IPS-11a (cell line): Measurements from ENCODE around the gene POU2F1.
"Not testable (repeated sequence)": the region's sequence is repeated elsewhere in the genome, so short reads cannot be mapped to it uniquely, and the experiment has no call there.

Source experiments
- H3K4me3 ChIP-seq: one replicate; pipeline ENCODE4 v1.5.1; 2013; ENCODE audit warnings: low read depth, low read length, control low read depth

Gene POU2F1

GRCh38 chr1:167229719-167230385 lies 9.2 kb downstream of the POU2F1 start:
- no peak overlapping the region for H3K4me3 ChIP-seq

DNA sequence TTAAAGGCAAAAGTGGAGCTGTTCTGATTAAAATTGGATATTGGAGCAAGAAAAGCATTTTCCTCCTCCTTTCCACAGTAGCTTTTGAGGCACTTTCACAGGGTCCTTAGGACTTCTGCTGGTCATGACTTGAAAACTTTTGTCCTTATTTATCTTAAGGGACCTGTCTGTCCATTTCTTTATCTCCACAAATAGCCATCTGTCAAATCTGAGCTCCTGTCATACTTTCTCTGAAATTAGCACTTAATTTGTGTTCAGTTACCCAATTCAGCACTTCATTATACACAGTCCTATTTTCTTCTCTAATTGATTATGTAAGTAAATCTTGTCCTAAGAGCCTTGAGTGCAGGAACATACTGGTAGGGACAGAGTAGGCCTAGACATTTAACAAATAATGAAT lies 9.8 kb downstream of the POU2F1 start:
- H3K4me3 ChIP-seq, result no peak overlapping the region

GRCh38 chr1:167231873-167232450 lies 11.3 kb downstream of the POU2F1 start:
- H3K4me3 ChIP-seq, result no peak overlapping the region

GRCh38 chr1:167232801-167233200 lies 12.1 kb downstream of the POU2F1 start:
- no peak overlapping the region for H3K4me3 ChIP-seq

- no peak overlapping the region for H3K4me3 ChIP-seq
Measured at GRCh38 chr1:167233373-167233772, 12.7 kb downstream of the POU2F1 start.

- H3K4me3 ChIP-seq, result no peak overlapping the region
Measured at GRCh38 chr1:167237000-167237399, 16.3 kb downstream of the POU2F1 start.

GRCh38 chr1:167238713-167239112 lies 18.0 kb downstream of the POU2F1 start:
- no peak overlapping the region for H3K4me3 ChIP-seq

DNA sequence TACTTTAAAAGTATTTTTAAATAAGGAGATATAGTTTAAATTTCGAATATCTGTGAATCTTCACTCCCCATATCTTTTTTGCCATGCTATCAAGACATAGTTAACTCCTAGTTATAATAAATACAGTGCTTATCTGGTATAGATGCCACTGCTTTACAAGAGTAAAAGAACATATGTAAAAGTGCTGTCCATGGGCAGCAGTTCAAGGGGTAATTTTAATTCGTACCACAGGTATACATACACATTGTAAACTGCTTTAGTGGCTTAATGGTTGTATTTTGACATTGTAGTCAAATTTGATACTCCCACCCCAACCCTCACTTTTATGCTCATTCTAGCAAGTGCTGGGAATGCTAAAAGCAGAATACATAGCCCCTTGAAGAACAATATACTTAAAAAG lies 18.6 kb downstream of the POU2F1 start:
- no peak overlapping the region for H3K4me3 ChIP-seq

- no peak overlapping the region for H3K4me3 ChIP-seq
Measured at GRCh38 chr1:167244244-167244643, 23.6 kb downstream of the POU2F1 start.

- H3K4me3 ChIP-seq, result not testable (repeated sequence)
Measured at GRCh38 chr1:167245168-167245567, 24.5 kb downstream of the POU2F1 start.

DNA sequence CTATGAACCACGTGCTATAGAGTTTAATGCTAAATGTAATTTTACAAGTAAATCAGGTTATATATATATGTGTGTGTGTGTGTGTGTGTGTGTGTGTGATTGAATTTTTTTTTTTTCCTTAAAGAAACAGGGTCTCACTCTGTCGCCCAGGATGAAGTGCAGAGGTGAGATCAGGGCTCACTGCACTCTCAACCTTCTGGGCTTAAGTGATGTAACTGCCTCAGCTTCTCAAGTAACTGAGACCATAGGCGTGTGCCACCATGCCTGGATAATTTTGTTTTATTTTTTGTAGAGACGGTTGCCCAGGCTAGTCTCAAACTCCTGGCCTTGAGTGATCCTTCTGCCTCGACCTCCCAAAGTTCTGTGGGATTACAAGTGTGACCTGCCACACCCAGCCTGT lies 26.3 kb downstream of the POU2F1 start:
- H3K4me3 ChIP-seq, result no peak overlapping the region

DNA sequence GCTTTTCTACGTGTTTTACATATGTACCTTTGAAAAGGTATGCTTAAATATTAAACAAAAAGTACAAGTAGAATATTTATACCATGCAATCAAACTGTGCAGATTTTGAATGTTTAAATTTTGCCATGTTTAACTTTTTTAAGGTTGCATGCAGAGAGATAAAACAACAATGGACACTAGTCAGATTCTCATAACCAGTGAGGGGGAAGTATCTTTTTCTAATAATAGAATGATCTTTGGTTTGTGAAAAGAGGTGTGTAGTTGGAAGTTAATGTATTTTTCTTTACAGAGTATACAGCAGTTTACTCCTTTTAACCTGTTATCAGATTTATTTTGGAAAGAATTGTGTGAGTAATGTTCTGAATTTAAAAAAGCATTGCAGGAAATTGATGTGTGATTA lies 27.1 kb downstream of the POU2F1 start:
- no peak overlapping the region for H3K4me3 ChIP-seq

DNA sequence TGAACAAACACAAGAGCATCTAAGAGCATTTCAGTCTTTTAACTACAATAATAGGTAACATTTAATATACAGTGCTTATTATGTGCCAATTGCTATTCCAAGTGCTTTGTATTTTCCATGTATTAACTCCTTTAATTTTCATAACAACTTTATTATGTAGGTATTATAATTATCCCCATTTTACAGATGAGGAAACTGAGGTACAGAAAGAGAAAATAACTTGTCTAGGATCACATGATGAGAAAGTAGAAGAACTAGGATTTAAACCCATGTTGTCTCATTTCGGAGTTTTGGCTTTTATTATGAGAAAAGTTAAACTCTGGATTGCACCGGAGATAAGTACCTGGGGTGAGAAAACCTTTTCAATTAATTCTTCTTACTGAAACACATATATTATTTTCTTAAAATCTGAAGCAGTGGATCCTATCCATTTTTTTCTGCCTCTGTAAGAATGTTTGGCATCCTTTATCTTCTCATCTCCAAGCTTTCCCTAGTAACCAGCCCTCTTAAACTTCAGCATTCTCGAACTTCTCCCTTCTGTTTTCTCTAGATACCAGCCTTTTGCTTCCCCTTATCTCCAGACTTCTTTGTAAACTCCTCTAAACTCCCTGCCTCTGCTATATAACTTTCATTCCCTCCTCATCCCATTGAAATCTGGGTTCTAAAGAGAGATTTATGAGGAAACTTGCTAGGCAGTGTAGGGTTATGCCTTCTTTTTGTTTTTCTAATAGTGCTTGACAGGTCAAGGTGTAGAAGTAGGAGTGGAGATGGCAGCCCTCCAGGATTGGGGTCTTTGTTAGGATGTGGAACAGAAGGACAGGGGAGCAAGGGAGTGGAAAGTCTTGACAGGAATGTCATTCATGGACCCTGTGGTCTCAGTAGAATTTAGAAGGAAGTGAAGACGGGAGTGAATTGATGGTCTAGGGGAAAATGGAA lies 28.3 kb downstream of the POU2F1 start:
- no peak overlapping the region for H3K4me3 ChIP-seq

- H3K4me3 ChIP-seq, result no peak overlapping the region
Measured at GRCh38 chr1:167249702-167250101, 29.0 kb downstream of the POU2F1 start.

DNA sequence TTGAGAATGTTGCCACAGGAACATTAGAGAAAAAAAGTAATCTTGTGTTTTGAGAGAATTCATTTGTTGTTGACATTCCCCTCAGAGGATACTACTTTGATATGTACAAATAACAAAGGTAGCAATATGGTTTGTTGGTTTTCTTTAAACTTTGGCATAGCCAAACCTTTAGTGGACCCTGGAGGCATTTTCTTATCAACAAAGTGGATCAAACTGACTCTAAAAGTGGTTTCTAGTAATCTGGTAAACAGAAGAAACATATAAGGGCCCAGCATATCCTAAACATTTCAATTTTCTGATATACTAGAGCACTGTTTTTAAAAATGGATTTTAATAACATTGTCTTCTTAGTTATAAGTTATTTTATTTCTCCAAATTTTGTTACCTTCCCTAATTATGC lies 29.8 kb downstream of the POU2F1 start:
- H3K4me3 ChIP-seq, result no peak overlapping the region

GRCh38 chr1:167251472-167251871 lies 30.8 kb downstream of the POU2F1 start:
- no peak overlapping the region for H3K4me3 ChIP-seq

DNA sequence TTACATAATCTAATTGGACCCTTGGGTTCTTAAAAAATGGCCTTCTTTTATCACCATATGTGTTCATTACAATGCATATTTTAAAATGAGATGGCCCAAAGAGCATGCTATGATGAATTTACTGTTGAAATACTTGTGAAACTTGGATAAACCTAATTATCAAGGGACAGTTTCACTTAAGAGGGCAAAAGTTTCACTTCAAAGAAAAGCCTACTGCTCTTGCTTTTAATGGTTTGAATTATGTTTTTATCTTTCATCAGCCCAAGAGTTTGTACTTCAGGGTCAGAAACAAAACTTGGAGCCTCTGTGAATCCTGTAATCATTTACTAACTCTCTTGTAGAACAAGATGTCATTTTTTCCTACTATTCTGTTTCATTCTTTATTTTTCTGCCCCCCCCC lies 32.3 kb downstream of the POU2F1 start:
- H3K4me3 ChIP-seq, result no peak overlapping the region

DNA sequence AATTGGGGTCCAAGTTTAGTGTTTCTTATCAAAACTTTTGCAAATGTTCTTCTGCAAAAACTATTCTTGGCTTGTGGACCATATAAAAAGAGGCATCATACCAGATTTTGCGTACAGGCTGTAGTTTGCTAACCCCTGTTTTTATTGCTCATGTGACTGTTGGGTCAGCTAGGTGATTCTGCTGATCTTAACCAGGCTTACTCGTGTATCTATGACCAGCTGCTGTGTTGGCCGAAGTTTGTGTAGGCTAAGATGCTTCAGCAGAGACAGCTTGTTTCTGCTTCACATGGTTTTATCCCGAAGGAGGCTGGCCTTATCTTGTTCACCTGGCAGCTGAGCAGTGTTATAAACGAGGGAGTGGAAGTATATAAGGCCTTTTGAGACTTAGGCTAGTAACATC lies 38.2 kb downstream of the POU2F1 start:
- H3K4me3 ChIP-seq, result no peak overlapping the region

GRCh38 chr1:167262836-167263235 lies 42.1 kb downstream of the POU2F1 start:
- no peak overlapping the region for H3K4me3 ChIP-seq

DNA sequence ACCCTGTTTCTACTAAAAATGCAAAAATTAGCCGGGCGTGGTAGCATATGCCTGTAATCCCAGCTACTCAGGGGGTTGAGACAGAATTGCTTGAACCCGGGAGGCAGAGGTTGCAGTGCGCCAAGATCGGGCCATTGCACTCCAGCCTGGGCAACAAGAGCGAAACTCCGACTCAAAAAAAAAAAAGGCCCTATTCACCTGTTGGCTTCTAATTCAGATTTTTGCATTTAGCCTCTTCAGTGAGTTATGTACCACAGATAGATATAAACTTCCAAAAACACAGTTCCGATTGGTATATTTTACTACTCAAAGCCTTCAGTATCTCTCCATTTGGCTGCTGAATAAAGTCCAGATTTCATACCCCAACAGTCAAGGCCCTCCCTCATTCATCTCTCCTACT lies 42.7 kb downstream of the POU2F1 start:
- no peak overlapping the region for H3K4me3 ChIP-seq

DNA sequence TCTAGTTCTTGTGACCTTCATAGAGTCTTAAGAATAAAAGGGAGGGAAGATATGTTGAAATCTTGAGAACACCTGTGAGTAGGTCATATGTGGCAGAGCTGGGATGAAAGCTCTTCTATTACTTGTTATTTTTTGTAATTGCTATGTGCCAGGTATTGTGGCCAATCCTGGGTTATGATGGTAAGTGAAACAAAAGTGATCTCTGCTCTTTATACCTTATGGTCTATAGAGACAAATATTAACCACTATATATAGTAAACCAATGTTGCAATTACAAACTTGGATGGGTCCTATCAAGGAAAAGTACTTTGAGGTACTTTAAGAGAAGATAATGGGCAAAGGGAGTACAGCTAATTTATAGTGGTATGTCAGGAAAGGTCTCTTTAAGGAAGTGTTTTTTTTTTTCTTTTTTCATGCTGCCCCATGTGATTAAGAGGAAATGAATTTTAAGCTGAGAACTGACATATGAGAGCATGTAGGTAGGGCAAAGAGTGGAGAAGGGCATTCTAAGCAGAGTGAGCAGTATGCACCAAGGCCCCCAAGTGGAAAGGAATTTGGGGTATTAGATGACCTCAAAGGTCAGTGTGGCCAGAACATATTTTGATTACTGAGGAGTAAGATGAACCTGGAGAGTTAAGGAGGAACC lies 43.3 kb downstream of the POU2F1 start:
- H3K4me3 ChIP-seq, result no peak overlapping the region
